Stimulated activated CD4-positive, alpha-beta T cell treated with anti-CD3 and anti-CD28 coated beads, Interleukin-1b, Interleukin-23, amount 100 ng/mL, for 24 hours (primary cell): Measurements from ENCODE around the gene KCNMA1.
"Not testable (repeated sequence)": the region's sequence is repeated elsewhere in the genome, so short reads cannot be mapped to it uniquely, and the experiment has no call there.

Experiments used
- DNase-seq, 4 experiments: peaks; one replicate each; pipeline ENCODE4 v3.0.0-alpha.2; 2020; ENCODE audit warnings: low read depth in 4 of 4, low spot score in 1 of 4

Gene KCNMA1

DNA sequence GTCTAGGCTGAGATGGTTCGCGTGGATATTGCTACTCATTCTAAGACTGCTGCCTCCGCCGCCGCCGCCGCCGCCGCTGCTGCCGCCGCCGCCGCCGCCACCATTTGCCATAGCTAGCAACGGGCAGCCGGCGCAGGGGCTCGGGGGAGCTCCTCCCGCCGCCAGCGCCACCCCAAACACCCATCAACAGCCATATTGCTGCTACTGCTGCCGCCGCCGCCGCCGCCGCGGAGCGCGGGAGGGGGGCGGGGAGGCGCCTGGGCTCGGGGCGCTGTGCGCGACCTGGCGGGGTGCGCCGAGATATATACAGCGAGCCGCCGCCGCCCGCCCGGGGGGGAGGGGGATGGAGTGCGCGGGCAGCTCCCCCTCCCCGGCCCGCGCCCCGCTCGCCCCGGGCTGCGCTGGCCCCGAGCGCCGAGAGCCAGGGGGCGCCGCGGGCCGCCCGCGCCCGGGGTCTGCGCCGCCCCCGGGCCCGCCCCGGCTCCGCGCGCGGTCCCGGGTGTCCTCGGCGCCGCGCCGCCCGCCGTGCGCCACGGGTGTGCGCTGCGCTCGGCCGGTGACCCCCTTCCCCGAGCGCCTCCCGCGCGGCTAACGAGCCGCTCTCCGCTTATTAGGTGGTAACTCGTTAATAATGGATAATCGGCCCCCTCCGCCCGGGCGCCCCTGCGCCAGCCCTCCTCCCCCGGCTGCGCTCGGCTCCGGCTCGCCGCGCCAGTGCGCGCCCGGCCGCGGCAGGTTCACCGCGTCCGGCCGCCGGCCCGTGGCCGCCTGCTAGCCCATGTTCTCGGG lies at the start of gene KCNMA1:
Gene KCNMA1, minus strand, starts transcription at position 277 of the 789 bp plus-strand sequence.
- no peak for DNase-seq

DNA sequence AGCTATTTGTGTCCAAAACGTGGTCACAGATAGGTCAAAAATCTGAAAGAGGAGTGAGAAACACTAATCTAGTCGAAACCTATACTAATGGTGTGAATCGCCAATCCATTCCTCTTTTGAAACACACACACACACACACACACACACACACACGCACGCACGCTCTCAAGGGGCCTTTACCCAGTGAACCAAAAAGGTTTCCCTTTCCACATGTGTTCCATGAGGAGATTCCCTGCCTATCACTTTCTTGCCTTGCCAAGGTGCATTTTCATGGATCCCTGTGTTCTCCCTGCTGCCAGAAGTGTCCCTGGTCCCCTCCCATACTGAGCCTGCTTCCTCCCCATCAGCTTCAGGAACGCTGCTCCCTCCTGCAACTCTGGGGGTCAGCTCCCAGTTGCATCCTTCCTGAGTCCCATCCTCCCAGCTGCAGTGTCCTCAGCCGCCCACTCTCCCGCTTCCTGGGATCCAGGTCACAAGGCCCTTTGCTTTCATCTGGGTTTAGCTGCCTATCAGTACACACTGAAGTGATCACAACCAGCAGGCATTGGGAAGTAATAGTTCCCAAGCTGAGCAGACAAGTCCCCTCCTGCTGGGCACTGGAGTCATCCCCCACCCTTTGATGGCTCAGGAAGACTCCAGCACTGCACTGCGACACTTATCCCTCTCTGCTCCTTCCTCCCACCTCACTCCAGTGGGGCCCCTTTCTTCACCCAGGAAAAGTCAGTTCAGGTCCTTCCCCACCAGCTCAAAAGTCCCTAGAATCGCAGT lies 49.2 kb upstream of the KCNMA1 start:
- no peak for DNase-seq

DNA sequence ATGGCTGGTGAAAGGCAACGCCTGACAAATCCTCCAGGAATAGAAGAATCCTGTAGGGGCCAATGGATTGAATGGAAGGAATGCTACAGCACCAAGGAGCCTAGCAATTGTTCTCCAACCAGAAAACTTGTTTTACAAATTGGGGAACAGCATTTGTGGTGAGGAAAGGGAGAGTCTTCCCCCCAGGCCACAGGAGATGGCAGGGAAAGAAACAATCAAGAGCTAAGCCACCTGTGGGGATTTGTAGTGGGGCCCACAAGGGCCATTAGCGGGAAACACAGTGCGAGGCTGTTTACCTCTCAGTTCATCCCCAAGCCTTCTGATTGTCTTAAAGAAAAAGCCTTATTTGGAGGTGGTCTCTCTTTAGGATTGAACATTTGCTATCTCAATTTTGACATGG lies 48.5 kb upstream of the KCNMA1 start:
- no peak for DNase-seq

DNA sequence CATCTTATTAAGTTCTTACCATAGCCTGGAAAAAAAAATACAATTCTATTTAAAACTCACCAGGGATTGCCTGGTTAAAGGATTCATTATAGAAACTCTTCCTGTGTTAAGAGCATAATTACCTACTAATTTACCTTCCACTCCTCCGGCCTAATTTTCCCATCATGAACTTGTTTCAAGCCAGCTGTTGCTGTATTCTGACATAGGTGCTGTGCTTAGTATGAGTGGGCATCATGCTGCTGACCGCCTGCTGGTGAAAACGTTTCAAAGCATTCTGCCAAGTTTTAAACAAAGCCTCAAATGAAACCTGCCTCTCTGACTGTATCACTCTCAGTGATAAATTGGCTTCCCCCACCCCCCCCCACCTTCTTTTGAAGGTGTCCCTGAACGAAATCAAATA lies 47.8 kb upstream of the KCNMA1 start:
- no peak for DNase-seq

DNA sequence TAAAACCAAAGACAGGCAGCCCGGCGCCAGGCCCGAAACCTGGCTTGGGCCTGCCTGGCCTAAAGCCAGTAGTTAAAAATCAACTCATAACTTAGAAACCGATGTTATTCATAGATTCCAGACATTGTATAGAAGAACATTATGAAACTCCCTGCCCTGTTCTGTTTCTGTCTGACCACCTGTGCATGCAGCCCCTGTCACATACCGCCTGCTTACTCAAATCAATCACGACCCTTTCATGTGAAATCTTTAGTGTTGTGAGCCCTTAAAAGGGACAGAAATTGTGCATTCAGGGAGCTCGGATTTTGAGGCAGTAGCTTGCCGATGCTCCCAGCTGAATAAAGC lies 45.5 kb upstream of the KCNMA1 start:
- DNase-seq: not testable (repeated sequence)

DNA sequence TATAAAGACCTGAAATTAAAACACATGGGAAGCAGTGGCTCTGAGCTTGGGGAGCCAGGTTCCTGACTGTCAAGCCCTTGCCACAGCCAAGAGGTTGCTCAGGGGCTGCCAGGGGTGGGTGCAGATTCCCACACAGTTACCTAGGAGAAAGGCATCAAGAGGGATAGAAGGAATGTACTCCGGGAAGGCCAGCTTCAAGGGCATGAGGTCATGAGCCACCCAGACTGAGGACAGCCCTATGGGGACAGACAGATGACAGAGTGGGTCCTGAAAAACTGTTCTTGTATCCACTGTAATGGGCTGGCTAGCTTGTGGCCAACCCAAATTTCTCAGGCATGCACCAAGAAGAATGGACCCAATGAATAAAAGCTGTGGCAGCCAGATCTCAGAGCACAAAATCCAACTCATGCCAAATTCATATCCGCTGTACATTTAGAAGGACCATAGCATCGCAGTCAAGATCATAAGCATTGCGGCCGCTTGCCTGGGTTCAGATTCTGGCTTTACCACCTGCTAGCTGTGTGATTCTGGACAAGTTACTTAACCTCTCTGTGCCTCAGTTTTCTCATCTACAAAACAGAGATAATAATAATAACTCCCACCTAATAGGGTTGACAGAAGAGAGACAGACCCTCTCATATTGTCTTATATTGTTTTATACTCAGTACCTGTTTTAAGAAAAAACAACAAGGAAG lies 44.9 kb upstream of the KCNMA1 start:
- DNase-seq: no peak

DNA sequence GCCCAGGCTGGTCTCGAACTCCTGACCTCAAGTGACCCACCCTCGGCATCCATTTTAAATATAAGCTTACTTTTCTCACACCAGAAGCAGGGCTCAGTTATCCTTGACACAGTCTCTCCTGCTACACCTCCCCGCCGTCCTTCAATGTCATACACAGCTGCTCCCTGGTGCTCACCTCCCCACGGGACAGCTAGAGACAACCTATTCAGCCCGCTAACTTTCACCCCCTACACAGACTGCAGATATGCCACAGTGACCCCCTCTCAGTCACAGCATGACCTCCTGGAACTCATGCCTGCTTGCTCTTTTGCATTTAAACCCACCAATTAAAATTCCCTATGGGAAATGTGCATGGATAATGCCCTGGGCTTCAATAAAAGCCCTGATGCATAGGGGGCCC lies 44.2 kb upstream of the KCNMA1 start:
- DNase-seq: no peak

DNA sequence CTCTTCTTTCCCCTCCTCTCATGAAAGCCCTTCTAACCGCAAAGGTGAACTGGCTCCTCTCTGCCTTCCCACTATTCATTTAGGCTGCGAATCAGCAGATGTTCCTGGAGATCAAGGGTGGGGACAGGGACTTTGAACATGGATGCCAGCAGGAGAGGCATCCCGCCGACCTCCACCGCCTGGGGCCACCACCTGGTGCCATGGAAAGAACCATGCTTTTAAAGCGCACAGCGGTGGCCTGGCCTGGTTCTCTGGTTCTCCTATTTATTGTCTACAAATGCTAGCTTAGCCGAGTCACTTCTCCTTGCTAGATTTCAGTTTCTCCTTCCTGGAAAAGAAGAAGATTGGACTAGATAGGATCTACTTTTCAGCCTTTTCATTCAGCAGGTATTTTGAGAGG lies 43.2 kb upstream of the KCNMA1 start:
- no peak for DNase-seq

DNA sequence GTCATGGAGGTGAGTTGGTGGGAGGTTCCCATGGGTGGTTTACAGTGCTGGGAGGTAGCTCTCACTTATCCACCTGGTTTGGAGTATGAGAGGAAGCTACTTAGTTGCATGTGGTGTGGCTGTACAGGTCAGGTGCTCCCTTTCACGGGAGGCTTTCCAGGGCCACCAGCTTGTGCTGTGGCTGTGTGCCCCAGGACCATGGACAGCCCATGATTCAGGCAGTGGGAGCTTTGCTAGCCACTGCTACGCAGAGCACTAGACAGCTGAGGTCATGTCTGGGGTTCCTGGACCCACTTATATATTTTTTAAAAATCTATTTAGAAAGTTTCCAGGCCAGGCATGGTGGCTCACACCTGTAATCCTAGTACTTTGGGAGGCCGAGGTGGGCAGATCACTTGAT lies 42.5 kb upstream of the KCNMA1 start:
- no peak for DNase-seq

DNA sequence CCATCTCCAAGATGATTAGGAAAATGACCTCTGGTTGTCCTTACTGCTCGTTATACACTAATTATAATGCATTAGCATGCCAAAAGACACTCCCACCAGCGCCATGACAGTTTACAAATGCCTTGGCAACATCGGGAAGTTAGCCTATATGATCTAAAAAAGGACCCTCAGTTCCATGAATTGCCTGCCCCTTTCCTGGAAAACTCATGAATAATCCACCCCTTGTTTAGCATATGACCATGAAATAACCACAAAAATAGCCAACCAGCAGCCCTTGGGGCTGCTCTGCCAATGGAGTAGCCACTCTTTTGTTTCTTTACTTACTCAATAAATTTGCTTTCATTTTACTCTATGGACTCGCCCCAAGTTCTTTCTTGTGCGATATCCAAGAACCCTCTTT lies 41.6 kb upstream of the KCNMA1 start:
- no peak for DNase-seq

DNA sequence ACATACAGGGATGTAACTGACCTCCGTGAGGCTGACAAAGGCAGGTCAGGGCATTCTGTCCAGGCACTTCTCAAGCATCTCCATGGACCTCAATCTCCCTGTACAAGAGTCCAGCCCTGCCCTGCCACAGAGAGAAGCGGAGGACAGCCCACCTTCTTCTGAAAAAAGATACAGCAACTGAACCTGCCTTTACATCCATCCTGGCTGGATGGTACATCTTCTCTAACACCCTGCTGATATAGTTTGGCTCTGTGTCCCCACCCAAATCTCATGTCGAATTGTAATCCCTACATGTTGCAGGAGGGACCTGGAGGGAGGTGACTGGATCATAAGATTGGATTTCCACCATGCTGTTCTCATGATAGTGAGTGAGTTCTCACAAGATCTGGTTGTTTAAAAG lies 40.5 kb upstream of the KCNMA1 start:
- no peak for DNase-seq

DNA sequence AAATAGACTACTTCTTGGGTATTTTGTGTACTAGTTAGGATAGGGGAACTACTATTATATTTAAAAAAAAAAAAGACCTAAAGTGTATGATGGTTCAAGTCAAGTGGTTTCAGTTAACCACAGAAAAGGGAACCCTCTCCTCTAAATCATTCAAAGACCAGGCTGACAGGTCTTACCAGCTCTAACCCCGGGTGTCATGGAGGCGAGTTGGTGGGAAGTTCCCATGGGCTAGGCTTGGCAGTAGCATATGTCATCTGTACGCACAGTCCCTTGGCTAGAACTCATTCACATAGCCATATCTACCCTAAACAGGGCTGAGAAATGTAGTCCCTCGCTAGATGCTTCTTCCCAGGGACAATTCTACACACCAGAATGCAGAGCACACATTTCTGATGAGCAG lies 37.7 kb upstream of the KCNMA1 start:
- no peak for DNase-seq

DNA sequence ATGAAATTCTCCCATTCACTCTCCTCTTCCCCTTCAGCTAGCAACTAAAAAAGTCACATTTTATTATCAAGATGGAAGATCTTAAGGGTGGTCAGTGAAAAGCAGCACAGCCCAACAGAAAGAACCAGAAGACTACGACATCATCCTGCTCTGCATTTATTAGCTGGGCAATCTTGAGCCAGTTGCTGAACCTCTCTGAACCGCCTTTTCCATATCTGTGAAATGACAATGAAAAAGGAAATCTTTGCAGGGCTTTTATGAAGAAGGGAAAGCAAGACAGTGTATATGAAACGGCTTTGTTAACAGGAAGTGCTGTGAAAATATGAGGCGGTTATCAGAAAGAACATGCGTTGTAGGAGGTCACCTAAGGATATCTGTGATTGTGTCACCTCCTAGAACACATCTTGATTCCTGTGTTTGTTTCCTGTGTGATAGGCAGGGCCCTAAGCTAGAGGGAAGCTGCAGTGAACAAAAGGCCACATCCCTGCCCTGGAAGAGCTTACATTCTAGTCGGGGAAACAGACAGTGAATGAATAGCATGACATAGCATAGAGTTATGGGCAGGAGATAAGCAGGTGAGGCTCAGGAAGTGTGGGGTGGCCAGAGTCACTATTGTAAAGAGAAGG lies 36.0 kb upstream of the KCNMA1 start:
- no peak for DNase-seq

DNA sequence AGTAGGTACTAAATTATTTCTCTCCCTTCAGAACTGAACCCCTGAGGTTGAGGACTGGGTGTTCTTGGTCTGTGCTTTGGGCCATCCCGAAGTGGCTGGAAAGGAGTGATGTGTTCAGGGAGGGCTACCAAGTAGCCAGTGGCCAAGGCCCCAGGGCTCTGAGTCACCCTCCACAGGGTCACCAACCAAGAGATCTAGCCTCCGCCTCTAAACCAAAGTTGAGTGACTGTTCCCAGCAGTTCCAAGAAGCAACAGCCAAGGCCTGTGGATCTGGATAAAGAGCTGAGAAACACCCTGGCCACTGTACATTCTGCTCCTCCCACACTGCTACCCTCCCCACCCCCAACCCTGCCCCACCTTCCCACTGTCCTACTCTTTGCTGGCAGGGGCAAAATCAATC lies 35.5 kb upstream of the KCNMA1 start:
- no peak for DNase-seq

DNA sequence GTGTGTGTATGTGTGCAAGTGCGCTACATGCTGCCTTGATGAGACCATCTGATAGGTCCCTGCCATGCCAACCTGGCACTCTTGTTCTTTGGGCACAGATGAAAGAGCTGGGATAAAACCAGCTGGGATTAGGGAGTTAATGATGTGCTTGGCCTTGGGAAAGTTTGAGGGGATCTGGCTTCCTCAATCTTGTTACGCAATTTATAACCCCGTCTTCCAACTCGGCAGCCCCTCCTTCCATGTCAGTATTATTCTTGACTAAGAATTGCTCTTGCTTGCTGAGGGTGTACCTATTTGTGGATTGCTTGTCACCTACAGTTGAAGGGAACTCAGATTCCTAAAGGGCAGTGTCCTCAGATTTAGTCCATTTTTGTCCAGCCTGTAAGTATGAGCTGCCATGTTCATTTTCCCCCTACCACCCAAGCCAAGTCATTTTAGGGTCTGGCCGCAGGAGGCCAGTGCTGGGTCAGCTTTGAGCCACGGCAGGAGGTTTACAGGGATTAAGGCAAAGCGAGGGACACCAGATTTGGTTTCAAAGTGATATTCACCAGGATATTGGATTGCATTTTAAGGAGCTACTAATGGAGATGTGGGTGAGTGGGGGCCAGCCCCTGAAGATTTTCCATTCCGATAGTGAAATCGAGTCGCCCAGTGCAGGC lies 34.1 kb upstream of the KCNMA1 start:
- no peak for DNase-seq

DNA sequence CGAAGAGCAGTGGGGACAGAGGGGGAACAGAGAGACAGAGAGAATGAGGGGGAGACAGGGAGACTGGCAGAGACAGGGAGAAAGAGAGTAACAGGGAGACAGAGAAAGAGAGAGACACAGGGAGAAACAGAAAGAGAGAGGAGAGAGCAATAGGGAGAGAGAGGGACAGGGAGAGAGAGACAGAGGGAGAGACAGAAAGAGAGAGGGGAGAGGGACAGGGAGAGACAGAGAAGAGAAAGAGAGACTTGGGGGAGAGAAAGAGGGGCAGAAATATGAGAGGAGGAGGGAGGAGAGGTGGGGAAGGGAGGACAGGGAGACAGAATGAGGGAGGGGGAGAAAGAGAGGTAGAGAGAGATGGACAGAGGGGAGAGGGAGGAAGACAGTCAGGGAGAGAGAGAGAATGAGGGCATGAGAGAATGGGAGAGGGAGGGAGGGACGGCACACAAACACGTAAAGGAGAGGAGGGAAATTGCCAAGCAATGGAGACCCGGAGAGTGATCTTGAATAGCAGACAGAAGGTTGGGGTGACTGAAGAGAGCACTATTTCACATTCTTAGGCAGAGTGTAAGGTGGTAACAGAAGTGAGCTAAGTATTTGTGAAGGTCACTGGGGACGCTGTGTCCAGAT lies 33.3 kb upstream of the KCNMA1 start:
- DNase-seq: no peak

DNA sequence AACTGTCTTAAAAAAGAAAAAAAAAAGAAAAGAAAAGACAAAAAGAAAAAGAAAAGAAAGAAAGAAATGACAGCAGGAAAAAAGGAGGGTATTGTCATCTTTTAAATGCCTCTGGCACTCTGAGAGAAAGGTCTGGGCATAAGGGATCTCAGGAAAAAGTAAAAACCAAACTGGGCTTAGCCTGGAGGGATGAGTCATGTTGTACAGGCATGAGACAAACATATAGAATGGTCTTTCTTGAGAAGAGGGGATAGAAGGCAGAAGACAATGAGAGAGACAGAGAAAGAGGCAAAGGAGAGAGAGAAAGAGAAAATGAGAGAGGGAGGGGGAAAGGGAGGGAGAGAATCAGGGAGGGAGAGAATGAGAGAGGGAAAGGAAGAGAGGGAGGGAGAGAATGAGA lies 32.3 kb upstream of the KCNMA1 start:
- DNase-seq: no peak

DNA sequence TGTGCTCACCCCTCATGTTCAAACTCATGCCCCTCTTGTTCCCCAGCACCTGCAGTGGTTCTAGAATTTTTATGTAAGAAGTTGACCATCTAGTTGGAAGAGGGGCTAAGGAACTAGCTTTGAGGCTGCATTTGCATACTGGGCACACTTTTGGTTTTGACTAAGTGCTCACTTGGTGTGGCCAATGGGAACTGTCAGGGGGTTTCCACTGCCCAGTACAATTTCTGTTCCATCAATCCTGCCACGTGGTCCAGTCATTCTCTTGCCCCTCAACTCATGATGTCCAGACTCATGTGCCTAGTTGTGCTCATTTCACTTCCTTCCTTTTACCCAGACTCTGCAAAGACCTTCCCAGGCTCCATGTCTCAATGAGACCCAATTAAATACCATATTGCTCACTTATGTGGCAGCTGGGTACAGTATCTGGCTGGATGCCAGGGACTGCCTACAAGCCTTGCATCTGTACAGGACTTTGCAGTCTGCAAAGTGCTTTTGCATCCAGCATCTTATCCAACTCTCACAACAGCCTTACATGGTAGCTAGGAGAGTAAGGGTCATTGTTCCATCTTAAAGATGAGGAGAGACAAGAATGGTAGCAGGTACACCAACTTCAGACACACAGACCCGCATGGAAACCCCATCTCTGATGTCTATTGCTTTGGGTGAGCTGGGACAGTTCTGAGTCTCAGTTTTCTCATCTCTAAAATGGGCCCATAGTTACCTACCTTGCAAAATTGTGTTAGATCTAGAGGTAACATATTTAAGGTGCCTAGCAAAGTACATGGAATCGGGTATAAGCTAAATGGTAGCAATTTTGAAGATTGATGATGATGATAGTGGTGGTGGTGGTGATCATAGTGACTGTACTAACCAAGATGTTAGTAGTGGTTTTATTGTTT lies 30.1 kb upstream of the KCNMA1 start:
- no peak for DNase-seq

DNA sequence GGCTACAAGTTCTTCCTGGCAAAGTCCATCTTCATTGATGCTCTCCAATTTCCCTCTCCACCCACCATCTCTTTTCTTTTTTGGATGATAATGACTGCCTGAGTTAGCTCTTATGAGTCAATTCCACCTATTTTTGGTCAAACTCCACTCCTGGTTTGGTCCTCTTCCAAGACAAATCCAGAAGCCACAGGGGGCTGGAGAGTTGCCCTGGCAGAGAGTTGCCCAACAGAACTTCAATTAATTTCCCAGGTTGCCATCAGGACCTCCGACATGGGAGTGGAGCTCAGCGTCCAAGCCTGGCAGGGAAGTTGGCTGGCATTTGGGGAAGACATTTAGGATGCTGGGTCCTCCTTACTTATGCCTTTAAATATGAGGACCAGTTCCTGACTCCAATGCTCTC lies 29.2 kb upstream of the KCNMA1 start:
- no peak for DNase-seq

DNA sequence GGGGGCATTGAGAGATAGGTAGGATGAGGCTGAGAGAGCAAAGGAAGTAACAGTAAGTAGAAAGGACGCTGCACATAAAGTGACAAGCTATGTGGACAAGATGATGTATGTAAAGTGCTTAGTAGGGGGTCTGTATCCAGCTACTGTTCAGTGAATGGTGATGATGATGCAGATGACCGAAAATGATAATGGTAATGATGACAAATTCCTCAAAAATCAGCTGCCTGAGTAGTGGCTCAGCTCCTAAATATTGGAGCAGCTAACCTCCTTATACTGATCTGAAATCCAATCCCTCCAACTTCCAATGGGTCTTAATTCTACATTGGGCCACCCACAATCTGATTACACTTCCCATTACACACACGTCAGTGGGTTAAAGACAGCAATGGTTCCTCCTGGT lies 27.1 kb upstream of the KCNMA1 start:
- no peak for DNase-seq
